SK-N-MC (cell line): ENCODE measurements around the gene EPB41L3.
"Not testable (repeated sequence)": the region's sequence is repeated elsewhere in the genome, so short reads cannot be mapped to it uniquely, and the experiment has no call there.

Source experiments
- DNase-seq: peaks from one replicate; pipeline ENCODE4 v3.0.0-alpha.2; 2011; ENCODE audit warnings: low read depth, low spot score
- H3K27ac ChIP-seq: fragments of 200-600 bp; sonication (generic); 2 replicates; pipeline ENCODE4 v1.5.1; 2016; ENCODE audit warnings: mixed run types
- H3K36me3 ChIP-seq: fragments of 200-600 bp; sonication (generic); 2 replicates; pipeline ENCODE4 v1.6.1; 2017; ENCODE audit warnings: antibody characterized with exemption, low read length, mixed read lengths; ENCODE audit not compliant: insufficient read depth
- H3K4me3 ChIP-seq: fragments of 200-600 bp; sonication (generic); 2 replicates; pipeline ENCODE4 v1.5.1; 2016
- H3K9ac ChIP-seq: fragments of 200-600 bp; sonication (generic); 2 replicates; pipeline ENCODE4 v1.8.0; 2017; ENCODE audit warnings: mixed run types, mixed read lengths; ENCODE audit not compliant: insufficient read length
- H3K9me3 ChIP-seq: fragments of 200-600 bp; sonication (generic); 2 replicates; pipeline ENCODE4 v1.6.1; 2017; ENCODE audit warnings: low read depth, mild to moderate bottlenecking, antibody characterized with exemption, low read length, moderate library complexity, mixed read lengths
- EZH2 ChIP-seq: fragments of 200-600 bp; sonication (generic); IDR thresholded peaks from one replicate; pipeline ENCODE4 v1.6.1; 2017; ENCODE audit warnings: antibody characterized with exemption
- FOXP2 ChIP-seq: optimal IDR thresholded peaks from 2 replicates; pipeline ENCODE3; 2011; ENCODE audit warnings: mild to moderate bottlenecking, moderate library complexity; ENCODE audit not compliant: insufficient read depth; ENCODE audit errors: extremely low read length, control extremely low read depth
- POLR2AphosphoS5 ChIP-seq: IDR thresholded peaks from 2 replicates; pipeline ENCODE4 v1.6.1; 2012; ENCODE audit warnings: mild to moderate bottlenecking, low read depth, low read length, borderline replicate concordance

EPB41L3 gene

DNA sequence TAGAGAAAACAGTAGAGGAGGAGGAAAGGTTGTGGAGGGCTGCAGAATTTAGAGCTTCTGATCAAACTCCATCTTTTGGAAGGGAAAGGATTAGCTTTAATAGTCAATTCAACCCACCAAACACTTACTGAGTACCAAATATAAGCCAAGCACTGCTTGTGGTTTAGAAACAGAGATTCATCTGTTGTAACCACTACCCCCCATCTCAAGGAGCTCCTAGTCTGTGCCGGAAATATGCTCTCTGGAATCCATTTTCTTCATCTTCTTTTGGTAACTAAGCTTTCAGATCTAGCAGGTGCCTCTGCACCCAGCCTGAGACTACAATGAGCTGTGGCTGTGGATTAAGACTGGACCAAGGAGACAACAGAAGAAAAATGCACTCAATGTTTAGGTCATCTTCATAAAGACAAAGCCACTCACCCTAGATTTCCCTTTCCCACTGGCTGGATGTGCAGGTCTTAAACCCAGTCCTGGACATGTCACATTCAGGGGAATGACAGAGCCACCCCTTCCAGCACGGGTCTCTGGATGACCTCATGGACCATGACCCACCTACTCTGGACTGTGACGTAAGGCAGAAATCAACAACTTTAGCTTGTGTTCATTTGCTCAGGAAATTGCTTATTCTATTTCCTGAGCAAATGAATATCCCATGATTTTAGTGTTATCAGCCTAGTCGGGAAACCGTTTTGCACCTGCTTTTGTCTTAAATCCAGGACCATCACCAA, 52.9 kb downstream of the EPB41L3 start:
- Histone ChIP-seq H3K4me3 (no peak overlapping the region), H3K27ac (no peak overlapping the region), H3K9ac (no peak overlapping the region), H3K36me3 (no peaks in the 10 kb centered on the region), H3K9me3 (no peaks in the 10 kb centered on the region)
- no peak for DNase-seq
- TF ChIP-seq FOXP2 (no peak), POLR2AphosphoS5 (no peak), EZH2 (no peak)

DNA sequence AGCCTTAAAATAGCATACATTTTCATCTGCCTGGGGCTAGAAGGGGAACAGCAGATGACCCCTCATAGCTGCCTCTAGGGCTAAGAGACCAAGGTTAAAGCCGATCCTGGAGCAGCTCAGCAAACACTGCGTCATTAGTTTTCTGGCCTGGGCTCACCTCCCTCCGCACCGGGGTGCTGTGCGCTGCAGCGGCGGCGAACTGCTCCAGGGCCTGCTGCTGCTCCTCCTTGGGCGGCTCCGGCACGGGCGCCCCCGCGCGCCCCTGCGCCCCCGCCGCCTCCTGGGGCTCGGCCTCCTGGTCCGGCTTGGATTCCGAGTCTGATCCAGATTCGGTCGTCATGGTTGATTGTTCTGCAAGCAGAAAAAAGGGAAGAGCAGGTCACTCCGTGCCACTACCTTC, 55.0 kb downstream of the EPB41L3 start:
- DNase-seq = no peak
- Histone ChIP-seq H3K9ac (no peak overlapping the region), H3K36me3 (no peaks in the 10 kb centered on the region), H3K9me3 (no peaks in the 10 kb centered on the region), H3K27ac (no peak overlapping the region), H3K4me3 (no peak overlapping the region)
- TF ChIP-seq POLR2AphosphoS5 (no peak), FOXP2 (no peak), EZH2 (no peak)

DNA sequence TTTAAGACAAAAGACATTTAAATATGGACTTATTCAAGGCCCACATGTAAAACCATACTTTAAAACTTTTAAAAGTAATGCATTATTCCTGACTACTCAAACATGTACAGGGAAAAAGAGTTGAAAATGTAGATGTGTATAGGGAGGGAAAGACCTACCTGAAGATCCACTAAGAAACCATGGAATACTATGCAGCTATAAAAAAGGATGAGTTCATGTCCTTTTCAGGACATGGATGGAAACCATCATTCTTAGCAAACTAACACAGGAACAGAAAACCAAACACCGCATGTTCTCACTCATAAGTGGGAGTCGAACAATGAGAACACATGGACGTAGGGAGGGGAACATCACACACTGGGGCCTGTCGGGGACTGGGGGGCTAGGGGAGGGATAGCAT, 55.8 kb downstream of the EPB41L3 start:
- not testable (repeated sequence) for H3K27ac ChIP-seq, H3K4me3 ChIP-seq, H3K9me3 ChIP-seq, H3K36me3 ChIP-seq, H3K9ac ChIP-seq, DNase-seq

DNA sequence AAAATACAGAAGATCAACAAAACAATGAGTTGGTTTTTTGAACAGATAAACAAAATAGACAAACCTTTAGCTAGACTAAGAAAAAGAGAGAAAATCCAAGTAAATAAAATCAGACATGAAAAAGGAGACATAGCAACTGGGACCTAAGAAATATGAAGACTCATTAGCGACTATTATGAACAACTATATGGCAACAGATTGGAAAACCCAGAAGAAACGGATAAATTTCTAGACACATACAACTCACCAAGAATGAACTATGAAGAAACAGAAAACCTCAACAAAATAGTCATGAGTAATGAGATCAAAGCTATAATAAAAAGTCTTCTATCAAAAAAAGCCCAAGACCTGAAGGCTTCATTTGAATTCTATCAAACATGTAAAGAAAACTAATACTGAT, 59.3 kb downstream of the EPB41L3 start:
- Histone ChIP-seq H3K27ac (no peak overlapping the region), H3K9ac (no peak overlapping the region), H3K4me3 (no peak overlapping the region), H3K9me3 (no peaks in the 10 kb centered on the region), H3K36me3 (no peaks in the 10 kb centered on the region)
- no peak for DNase-seq
- TF ChIP-seq EZH2 (no peak), FOXP2 (no peak), POLR2AphosphoS5 (no peak)

GRCh38 chr18:5481621-5482020, 62.2 kb downstream of the EPB41L3 start:
- no peak overlapping the region for H3K27ac ChIP-seq
- H3K36me3 ChIP-seq = no peaks in the 10 kb centered on the region
- no peak for DNase-seq

DNA sequence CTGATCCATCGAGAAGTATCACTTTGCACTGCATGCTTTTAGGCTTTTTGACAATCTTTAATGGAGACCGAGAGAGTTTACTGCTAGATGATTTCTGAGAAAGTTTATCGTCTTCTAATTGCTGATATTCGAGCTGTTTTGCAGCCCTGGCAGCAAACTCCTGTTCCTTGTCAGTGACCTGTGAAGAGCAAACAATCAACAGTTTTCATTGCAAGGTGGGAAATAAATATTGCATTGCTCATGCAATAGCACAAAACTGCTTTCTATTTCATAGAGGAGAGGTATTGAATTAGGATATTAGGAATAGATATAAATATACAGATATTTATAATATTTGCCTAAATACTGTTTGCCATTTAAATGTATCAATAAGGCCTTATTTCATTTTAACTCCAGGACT, 65.5 kb downstream of the EPB41L3 start:
- no peak overlapping the region for H3K9ac ChIP-seq

More at GRCh38 chr18:5481621-5482020, 62.2 kb downstream of the EPB41L3 start:
- TF ChIP-seq FOXP2 (no peak), POLR2AphosphoS5 (no peak), EZH2 (no peak)
- Histone ChIP-seq H3K9ac (no peak overlapping the region), H3K4me3 (no peak overlapping the region), H3K9me3 (no peaks in the 10 kb centered on the region)

DNA sequence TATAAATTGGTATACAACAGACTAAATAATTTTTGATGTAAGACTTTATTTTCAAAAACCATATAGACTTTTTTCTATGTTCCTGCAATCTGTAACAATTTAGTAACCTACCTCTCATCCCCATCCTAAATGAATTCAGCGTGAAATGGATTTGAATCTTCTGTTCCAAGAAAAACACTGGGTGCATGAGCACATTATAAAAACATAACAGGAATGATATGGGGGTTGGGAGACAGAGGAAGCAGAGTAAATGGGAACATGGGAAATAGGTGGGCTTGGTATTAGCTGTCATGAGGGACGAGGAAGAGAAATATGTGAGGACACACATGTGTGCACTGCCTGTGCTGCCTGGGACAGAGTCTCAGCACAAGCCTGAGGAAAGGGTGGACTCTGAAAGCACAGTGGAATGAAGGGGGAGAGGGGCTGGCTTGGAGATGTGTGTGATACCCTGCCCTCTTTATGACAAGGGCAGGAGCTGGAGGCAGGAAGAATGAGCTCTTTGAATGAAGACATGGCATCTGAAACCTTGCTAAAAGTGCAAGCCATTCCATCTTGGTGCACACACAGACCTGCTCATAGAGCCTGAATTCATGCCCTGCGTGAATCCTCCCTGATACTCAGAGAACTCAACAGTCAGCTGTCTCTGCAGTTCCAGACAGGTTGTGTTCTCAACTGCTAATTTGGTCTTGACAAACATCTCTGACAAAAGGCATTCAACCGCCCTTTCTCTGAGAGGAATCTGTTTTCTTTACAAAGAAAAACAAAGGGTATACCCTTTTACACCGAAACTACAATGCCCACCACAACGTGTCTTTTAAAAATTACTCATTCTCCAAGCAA, 66.6 kb downstream of the EPB41L3 start:
- DNase-seq = no peak
- H3K36me3 ChIP-seq = no peaks in the 10 kb centered on the region
- no peak overlapping the region for H3K27ac ChIP-seq
- H3K9ac ChIP-seq = no peak overlapping the region
- no peak overlapping the region for H3K4me3 ChIP-seq
- H3K9me3 ChIP-seq = no peaks in the 10 kb centered on the region
- TF ChIP-seq EZH2 = no peak
- no peak for TF ChIP-seq FOXP2
- TF ChIP-seq POLR2AphosphoS5 = no peak

More for the DNA sequence above, 65.5 kb downstream of the EPB41L3 start:
- no peaks in the 10 kb centered on the region for H3K9me3 ChIP-seq
- TF ChIP-seq POLR2AphosphoS5 (no peak), EZH2 (no peak), FOXP2 (no peak)
- no peak overlapping the region for H3K27ac ChIP-seq
- H3K4me3 ChIP-seq = no peak overlapping the region
- H3K36me3 ChIP-seq = no peaks in the 10 kb centered on the region
- no peak for DNase-seq

- Histone ChIP-seq H3K4me3 (no peak overlapping the region), H3K27ac (no peak overlapping the region), H3K9ac (no peak overlapping the region), H3K9me3 (no peaks in the 10 kb centered on the region), H3K36me3 (no peaks in the 10 kb centered on the region)
- TF ChIP-seq FOXP2 = no peak
- no peak for TF ChIP-seq EZH2
- TF ChIP-seq POLR2AphosphoS5 = no peak
- no peak for DNase-seq
Observed at GRCh38 chr18:5475267-5475666, 68.5 kb downstream of the EPB41L3 start.
